Astrocyte (in vitro differentiated cells and primary cell): ENCODE data around the gene ETFA. TPM values are rescaled to one million over a fixed set of nuclear protein-coding genes. Genes with fewer than 3 reads are reported as not detected.

Experiments
- DNase-seq: peaks from one replicate; pipeline ENCODE4 v3.0.0-alpha.2; 2010; ENCODE audit warnings: low read depth
- FAIRE-seq: peaks from 2 replicates; lab custom pipeline; 2011; peaks lifted over from hg19 to GRCh38; lab: Jason Lieb, UNC
- H2AFZ ChIP-seq: 2 replicates; pipeline ENCODE4 v1.6.0; 2012; ENCODE audit warnings: low read depth, low read length, inconsistent platforms
- H3K27ac ChIP-seq: 2 replicates; pipeline ENCODE4 v1.5.1; 2011; ENCODE audit warnings: low read depth, low read length, inconsistent platforms
- H3K27me3 ChIP-seq: 2 replicates; pipeline ENCODE4 v1.6.0; 2011; ENCODE audit warnings: low read length, inconsistent platforms; ENCODE audit not compliant: insufficient read depth
- H3K36me3 ChIP-seq: 2 replicates; pipeline ENCODE4 v1.5.1; 2011; ENCODE audit warnings: low read length, inconsistent platforms; ENCODE audit not compliant: insufficient read depth
- H3K4me1 ChIP-seq: 2 replicates; pipeline ENCODE4 v1.5.1; 2011; ENCODE audit warnings: low read length, inconsistent platforms; ENCODE audit not compliant: insufficient read depth
- H3K4me2 ChIP-seq: 2 replicates; pipeline ENCODE4 v1.6.0; 2012; ENCODE audit warnings: low read length, inconsistent platforms
- H3K4me3 ChIP-seq: 2 replicates; pipeline ENCODE4 v1.5.1; 2011; ENCODE audit warnings: low read depth, mild to moderate bottlenecking, low read length, inconsistent platforms; ENCODE audit not compliant: insufficient read depth
- H3K79me2 ChIP-seq: 2 replicates; pipeline ENCODE4 v1.6.0; 2012; ENCODE audit warnings: mild to moderate bottlenecking, low read length, inconsistent platforms; ENCODE audit not compliant: insufficient read depth
- H3K9ac ChIP-seq: 2 replicates; pipeline ENCODE4 v1.6.0; 2012; ENCODE audit warnings: mild to moderate bottlenecking, low read length, inconsistent platforms
- H3K9me3 ChIP-seq: 2 replicates; pipeline ENCODE4 v1.5.1; 2012; ENCODE audit warnings: low read depth, mild to moderate bottlenecking, low read length, inconsistent platforms; ENCODE audit not compliant: insufficient read depth
- H4K20me1 ChIP-seq: 2 replicates; pipeline ENCODE4 v1.6.0; 2012; ENCODE audit warnings: low read length, inconsistent platforms; ENCODE audit not compliant: insufficient read depth
- H3K27ac Mint-ChIP-seq: one replicate; pipeline ENCODE4 v1.8.0; 2021; ENCODE audit warnings: mild to moderate bottlenecking, mixed read lengths; ENCODE audit not compliant: unreplicated experiment
- H3K27me3 Mint-ChIP-seq: one replicate; pipeline ENCODE4 v1.8.0; 2021; ENCODE audit warnings: low read depth, mixed read lengths; ENCODE audit not compliant: unreplicated experiment
- H3K36me3 Mint-ChIP-seq: one replicate; pipeline ENCODE4 v1.8.0; 2021; ENCODE audit warnings: low read depth, mixed read lengths; ENCODE audit not compliant: unreplicated experiment
- H3K4me1 Mint-ChIP-seq: one replicate; pipeline ENCODE4 v1.8.0; 2021; ENCODE audit warnings: low read depth, mixed read lengths; ENCODE audit not compliant: unreplicated experiment
- H3K4me3 Mint-ChIP-seq: one replicate; pipeline ENCODE4 v1.8.0; 2021; ENCODE audit warnings: mild to moderate bottlenecking, moderate library complexity, mixed read lengths; ENCODE audit not compliant: unreplicated experiment
- H3K9me3 Mint-ChIP-seq: one replicate; pipeline ENCODE4 v1.8.0; 2021; ENCODE audit warnings: mild to moderate bottlenecking, mixed read lengths; ENCODE audit not compliant: unreplicated experiment
- EZH2 ChIP-seq: IDR thresholded peaks from 2 replicates; pipeline ENCODE4 v1.6.1; 2012; ENCODE audit warnings: mild to moderate bottlenecking, low read length, inconsistent platforms; ENCODE audit not compliant: insufficient read depth
- total RNA-seq: library from RNA; stranded (reverse); gene quantifications from 2 replicates; pipeline ENCODE4 v1.2.1, GENCODE V29; 2021
- TF ChIP-seq, protein P1 (sequence below): IDR thresholded peaks from 2 replicates; pipeline ENCODE4 v1.5.1; 2011; ENCODE audit warnings: low read depth, mild to moderate bottlenecking, inconsistent platforms, low read length, moderate library complexity; ENCODE audit not compliant: insufficient read depth

The ETFA gene
- total RNA-seq, 1 donor from 2014 or later, result 126 TPM

DNA sequence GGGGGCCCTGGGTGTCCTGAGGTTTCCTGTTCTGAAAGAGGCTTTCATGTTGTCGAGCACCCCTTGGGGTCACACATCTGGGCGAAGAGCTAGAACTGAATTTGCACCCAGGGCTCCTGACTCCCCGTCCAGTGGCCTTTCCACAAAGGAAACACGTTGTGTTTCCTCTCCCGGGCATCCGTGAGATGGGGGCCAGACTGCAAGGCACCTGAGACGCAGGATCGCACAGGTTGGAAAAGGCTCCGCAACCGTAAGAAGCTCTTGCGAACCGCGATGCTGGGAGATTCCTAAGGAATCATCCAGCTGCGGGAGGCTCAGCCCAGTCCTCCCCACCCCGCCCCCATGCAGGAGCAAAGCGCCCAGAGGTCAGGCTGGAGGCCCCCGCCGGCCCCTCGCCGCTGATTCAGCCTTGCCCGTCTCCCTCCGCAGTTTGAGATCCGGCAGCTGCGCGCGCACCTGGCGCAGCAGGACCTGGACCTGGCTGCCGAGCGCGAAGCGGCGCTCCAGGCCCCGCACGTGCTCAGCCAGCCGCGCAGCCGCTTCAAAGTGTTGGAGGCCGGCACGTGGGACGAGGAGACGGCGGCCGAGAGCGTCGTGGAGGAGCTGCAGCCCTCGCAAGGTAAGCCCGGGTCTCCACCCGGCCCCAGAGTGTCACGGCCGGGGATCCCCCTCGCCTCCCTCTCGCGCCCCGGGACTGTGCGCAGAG, 119.6 kb downstream of the ETFA start:
- H3K27ac Mint-ChIP-seq, result no peak overlapping the region
- Histone ChIP-seq H3K9me3 (no peaks in the 10 kb centered on the region), H4K20me1 (no peaks in the 10 kb centered on the region), H3K27me3 (peaks cover 10% of the 10 kb centered on the region), H3K79me2 (no peaks in the 10 kb centered on the region), H3K4me1 (peaks cover 12% of the 10 kb centered on the region), H3K4me3 (no peak overlapping the region), H3K9ac (no peak overlapping the region), H3K27ac (no peak overlapping the region), H3K36me3 (no peaks in the 10 kb centered on the region), H2AFZ (no peak overlapping the region), H3K4me2 (peak overlapping the region; percentile 32)
- FAIRE-seq (no peak), DNase-seq (no peak)
- peaks cover 24% of the 10 kb centered on the region for H3K27me3 Mint-ChIP-seq
- peaks cover 7% of the 10 kb centered on the region for H3K4me1 Mint-ChIP-seq
- no peak overlapping the region for H3K4me3 Mint-ChIP-seq
- TF ChIP-seq, protein P1, sequence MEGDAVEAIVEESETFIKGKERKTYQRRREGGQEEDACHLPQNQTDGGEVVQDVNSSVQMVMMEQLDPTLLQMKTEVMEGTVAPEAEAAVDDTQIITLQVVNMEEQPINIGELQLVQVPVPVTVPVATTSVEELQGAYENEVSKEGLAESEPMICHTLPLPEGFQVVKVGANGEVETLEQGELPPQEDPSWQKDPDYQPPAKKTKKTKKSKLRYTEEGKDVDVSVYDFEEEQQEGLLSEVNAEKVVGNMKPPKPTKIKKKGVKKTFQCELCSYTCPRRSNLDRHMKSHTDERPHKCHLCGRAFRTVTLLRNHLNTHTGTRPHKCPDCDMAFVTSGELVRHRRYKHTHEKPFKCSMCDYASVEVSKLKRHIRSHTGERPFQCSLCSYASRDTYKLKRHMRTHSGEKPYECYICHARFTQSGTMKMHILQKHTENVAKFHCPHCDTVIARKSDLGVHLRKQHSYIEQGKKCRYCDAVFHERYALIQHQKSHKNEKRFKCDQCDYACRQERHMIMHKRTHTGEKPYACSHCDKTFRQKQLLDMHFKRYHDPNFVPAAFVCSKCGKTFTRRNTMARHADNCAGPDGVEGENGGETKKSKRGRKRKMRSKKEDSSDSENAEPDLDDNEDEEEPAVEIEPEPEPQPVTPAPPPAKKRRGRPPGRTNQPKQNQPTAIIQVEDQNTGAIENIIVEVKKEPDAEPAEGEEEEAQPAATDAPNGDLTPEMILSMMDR, result no peak
- TF ChIP-seq EZH2, result no peak
- peaks cover 2% of the 10 kb centered on the region for H3K9me3 Mint-ChIP-seq
- H3K36me3 Mint-ChIP-seq, result no peaks in the 10 kb centered on the region

GRCh38 chr15:76190751-76191538, 120.3 kb downstream of the ETFA start:
- TF ChIP-seq, protein P1, result peak; percentile 64
- TF ChIP-seq EZH2, result no peak
- Histone ChIP-seq H3K36me3 (no peaks in the 10 kb centered on the region), H3K9me3 (no peaks in the 10 kb centered on the region), H3K4me1 (peaks cover 9% of the 10 kb centered on the region), H3K9ac (no peak overlapping the region), H3K4me2 (peak overlapping the region; percentile 74), H3K4me3 (no peak overlapping the region), H3K27me3 (peaks cover 10% of the 10 kb centered on the region), H2AFZ (peak overlapping the region; percentile 27), H3K27ac (no peak overlapping the region), H3K79me2 (no peaks in the 10 kb centered on the region), H4K20me1 (no peaks in the 10 kb centered on the region)
- Mint-ChIP-seq H3K36me3 (no peaks in the 10 kb centered on the region), H3K27me3 (peaks cover 24% of the 10 kb centered on the region), H3K9me3 (peaks cover 2% of the 10 kb centered on the region), H3K27ac (no peak overlapping the region), H3K4me1 (peaks cover under 1% of the 10 kb centered on the region), H3K4me3 (peak overlapping the region; percentile 29)
- FAIRE-seq (no peak), DNase-seq (peak; percentile 33)
